ENCODE data around the gene RSAD2. TPM values are rescaled to one million over a fixed set of nuclear protein-coding genes. Genes with fewer than 3 reads are reported as not detected.

RSAD2 gene
- total RNA-seq, 4 donors from 2014 or later: 3.7 to 7.0 (median 5.8) TPM

GRCh38 chr2:6945087-6945813 is 67.7 kb downstream of the RSAD2 start:
- 82% methylated on average over 9 of the region's 9 CpGs for WGBS
- no peaks in the 10 kb centered on the region for H3K27me3 ChIP-seq

GRCh38 chr2:6945821-6946220 is 68.2 kb downstream of the RSAD2 start:
- Histone ChIP-seq H3K27ac (replicated peaks in 1 of 4) (peak overlapping the region in 2 of 4 donors; percentile 12 to 55), H3K27me3 (no peaks in the 10 kb centered on the region), H3K4me3 (no peak overlapping the region), H3K9me3 (no peaks in the 10 kb centered on the region), H3K4me1 (peaks cover 0 to 14% (median 9%) of the 10 kb centered on the region in 4 donors), H3K36me3 (peaks cover 0 to 29% (median 11%) of the 10 kb centered on the region in 4 donors)
- TF ChIP-seq EP300 (IDR thresholded peaks at IDR 0.05) (no peak), POLR2AphosphoS5 (IDR thresholded peaks at IDR 0.05) (no peak), CTCF (IDR thresholded peaks at IDR 0.05) (no peak), POLR2A (IDR thresholded peaks at IDR 0.05; ENCODE audit: low read depth) (no peak)
- DNase-seq (ENCODE audit: extremely low spot score): peak; percentile 29
- intact Hi-C loops (cut with DNase I): no loop called here

More at GRCh38 chr2:6945087-6945813, 67.7 kb downstream of the RSAD2 start:
- Histone ChIP-seq H3K27ac (replicated peaks in 1 of 4) (peak overlapping the region; percentile 9 to 55 (median 12)), H3K36me3 (peaks cover 0 to 30% (median 11%) of the 10 kb centered on the region in 4 donors), H3K4me1 (peaks cover 0 to 14% (median 9%) of the 10 kb centered on the region in 4 donors), H3K9me3 (no peaks in the 10 kb centered on the region), H3K4me3 (no peak overlapping the region)
- TF ChIP-seq POLR2AphosphoS5 (IDR thresholded peaks at IDR 0.05): no peak
- TF ChIP-seq EP300 (IDR thresholded peaks at IDR 0.05): no peak
- no peak for TF ChIP-seq POLR2A (IDR thresholded peaks at IDR 0.05; ENCODE audit: low read depth)
- TF ChIP-seq CTCF (IDR thresholded peaks at IDR 0.05): no peak
- peak; percentile 57 for DNase-seq (ENCODE audit: extremely low spot score)
- intact Hi-C loops (cut with DNase I): no loop called here

- 77% methylated on average over 2 of the region's 2 CpGs for WGBS
- no peaks in the 10 kb centered on the region for H3K9me3 ChIP-seq
- no peaks in the 10 kb centered on the region for H3K27me3 ChIP-seq
- intact Hi-C loops (cut with DNase I): no loop called here
- peaks cover 0 to 20% (median 9%) of the 10 kb centered on the region in 4 donors for H3K36me3 ChIP-seq
- TF ChIP-seq EP300 (IDR thresholded peaks at IDR 0.05) (no peak), CTCF (IDR thresholded peaks at IDR 0.05) (no peak), POLR2AphosphoS5 (IDR thresholded peaks at IDR 0.05) (no peak), POLR2A (IDR thresholded peaks at IDR 0.05; ENCODE audit: low read depth) (no peak)
- peaks cover 0 to 14% (median 9%) of the 10 kb centered on the region in 4 donors for H3K4me1 ChIP-seq
- DNase-seq (ENCODE audit: extremely low spot score): no peak
- no peak overlapping the region for H3K27ac ChIP-seq (replicated peaks in 1 of 4)
- no peak overlapping the region for H3K4me3 ChIP-seq
Measured at GRCh38 chr2:6946722-6947121, 69.1 kb downstream of the RSAD2 start.

Other genes with a start within 250 kb of the RSAD2 start
- gene CMPK2, start 11.9 kb upstream of the RSAD2 start, total RNA-seq: 1 to 10 TPM; 3.3 to 8.3 (median 5.8) TPM
- gene RNF144A, start 39.6 kb downstream of the RSAD2 start, total RNA-seq: 10 to 100 TPM in 1 of 4 donors, 1 to 10 TPM in 3; 5.4 to 10.8 (median 8.8) TPM

All from esophagus muscularis mucosa (tissue), 4 donors.